GM13976 (cell line): ENCODE measurements around the gene DNER.
"Not testable (repeated sequence)": the region's sequence is repeated elsewhere in the genome, so short reads cannot be mapped to it uniquely, and the experiment has no call there.

Source experiments
- DNase-seq: peaks from one replicate; pipeline ENCODE4 v3.0.0; 2012; ENCODE audit warnings: low spot score
- in situ Hi-C: fragments of 300-500 bp; cut with MboI; formaldehyde crosslinking; loops from one replicate; pipeline ENCODE4 v1.12.0; 2022; ENCODE audit warnings: low sequenced_read_pairs, mixed read lengths, inconsistent platforms; ENCODE audit not compliant: unreplicated experiment
- TF ChIP-seq, protein P1 (sequence below): IDR thresholded peaks from 2 replicates; pipeline ENCODE4 v1.5.1; 2012; ENCODE audit warnings: borderline replicate concordance, mild to moderate bottlenecking; ENCODE audit not compliant: insufficient read depth; ENCODE audit errors: extremely low read depth, missing control alignments, control extremely low read depth

DNER gene, protein sequence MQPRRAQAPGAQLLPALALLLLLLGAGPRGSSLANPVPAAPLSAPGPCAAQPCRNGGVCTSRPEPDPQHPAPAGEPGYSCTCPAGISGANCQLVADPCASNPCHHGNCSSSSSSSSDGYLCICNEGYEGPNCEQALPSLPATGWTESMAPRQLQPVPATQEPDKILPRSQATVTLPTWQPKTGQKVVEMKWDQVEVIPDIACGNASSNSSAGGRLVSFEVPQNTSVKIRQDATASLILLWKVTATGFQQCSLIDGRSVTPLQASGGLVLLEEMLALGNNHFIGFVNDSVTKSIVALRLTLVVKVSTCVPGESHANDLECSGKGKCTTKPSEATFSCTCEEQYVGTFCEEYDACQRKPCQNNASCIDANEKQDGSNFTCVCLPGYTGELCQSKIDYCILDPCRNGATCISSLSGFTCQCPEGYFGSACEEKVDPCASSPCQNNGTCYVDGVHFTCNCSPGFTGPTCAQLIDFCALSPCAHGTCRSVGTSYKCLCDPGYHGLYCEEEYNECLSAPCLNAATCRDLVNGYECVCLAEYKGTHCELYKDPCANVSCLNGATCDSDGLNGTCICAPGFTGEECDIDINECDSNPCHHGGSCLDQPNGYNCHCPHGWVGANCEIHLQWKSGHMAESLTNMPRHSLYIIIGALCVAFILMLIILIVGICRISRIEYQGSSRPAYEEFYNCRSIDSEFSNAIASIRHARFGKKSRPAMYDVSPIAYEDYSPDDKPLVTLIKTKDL

GRCh38 chr2:229714080-229714735 is at the start of gene DNER:
Gene DNER, minus strand, starts transcription at chr2:229714555. Its CDS starts 132 bp downstream, at chr2:229714423.
- in situ Hi-C loops, result no loop called here
- TF ChIP-seq, protein P1, sequence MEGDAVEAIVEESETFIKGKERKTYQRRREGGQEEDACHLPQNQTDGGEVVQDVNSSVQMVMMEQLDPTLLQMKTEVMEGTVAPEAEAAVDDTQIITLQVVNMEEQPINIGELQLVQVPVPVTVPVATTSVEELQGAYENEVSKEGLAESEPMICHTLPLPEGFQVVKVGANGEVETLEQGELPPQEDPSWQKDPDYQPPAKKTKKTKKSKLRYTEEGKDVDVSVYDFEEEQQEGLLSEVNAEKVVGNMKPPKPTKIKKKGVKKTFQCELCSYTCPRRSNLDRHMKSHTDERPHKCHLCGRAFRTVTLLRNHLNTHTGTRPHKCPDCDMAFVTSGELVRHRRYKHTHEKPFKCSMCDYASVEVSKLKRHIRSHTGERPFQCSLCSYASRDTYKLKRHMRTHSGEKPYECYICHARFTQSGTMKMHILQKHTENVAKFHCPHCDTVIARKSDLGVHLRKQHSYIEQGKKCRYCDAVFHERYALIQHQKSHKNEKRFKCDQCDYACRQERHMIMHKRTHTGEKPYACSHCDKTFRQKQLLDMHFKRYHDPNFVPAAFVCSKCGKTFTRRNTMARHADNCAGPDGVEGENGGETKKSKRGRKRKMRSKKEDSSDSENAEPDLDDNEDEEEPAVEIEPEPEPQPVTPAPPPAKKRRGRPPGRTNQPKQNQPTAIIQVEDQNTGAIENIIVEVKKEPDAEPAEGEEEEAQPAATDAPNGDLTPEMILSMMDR, result no peak
- DNase-seq, result peak; percentile 85

- no peak for DNase-seq
- TF ChIP-seq, protein P1, result no peak
- in situ Hi-C loops, result no loop called here
Observed at GRCh38 chr2:229761663-229762062, 47.3 kb upstream of the DNER start.

DNA sequence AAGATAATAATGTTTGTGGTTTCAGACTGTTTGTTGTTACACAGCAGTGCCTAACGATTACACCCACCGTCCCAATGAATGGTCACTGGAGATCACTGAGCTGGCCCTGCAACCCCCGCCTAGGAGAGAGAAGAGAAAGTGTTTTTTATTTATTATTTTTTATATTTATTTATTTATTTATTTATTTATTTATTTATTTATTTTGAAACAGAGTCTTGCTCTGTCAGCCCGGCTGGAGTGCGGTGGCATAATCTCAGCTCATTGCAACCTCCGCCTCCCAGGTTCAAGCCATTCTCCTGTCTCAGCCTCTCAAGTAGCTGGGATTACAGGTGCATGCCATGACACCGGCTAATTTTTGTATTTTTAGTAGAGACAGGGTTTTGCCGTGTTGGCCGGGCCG is 43.1 kb upstream of the DNER start:
- in situ Hi-C loops, DNase-seq: not testable (repeated sequence)

DNA sequence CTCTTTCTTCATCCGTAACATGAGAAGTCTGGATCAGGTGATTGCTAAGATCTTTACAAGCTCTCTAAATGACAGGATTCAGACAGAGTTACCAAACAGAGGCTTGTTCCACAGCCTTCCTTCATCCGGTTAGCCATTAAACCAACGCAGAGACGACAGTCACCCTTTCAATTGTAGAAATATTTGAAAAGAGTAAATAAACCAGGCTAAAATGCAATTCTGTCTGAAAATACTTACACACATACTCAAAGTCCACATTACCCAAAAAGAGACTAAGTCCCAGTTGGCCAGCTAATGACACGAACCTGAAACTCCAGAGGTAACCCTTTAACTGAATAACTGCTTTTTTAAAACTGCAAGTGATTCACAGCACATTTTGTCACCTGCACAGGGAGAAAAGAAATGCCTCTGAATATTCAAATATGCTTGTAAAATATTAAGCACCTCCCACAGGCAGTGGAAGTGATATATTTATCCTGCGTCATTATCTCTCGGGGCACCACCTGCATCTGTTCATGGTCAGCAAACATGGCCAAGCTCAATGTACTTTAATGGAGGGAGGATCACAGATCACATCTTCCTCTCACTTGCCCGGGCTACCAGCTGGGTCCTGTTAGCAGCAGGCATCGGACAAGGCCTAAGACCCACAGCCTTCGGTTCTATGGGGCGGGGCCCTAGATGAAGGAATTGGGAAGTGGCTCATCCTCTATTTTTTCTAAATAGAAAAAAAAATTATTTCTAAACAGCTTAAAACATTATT is 38.8 kb upstream of the DNER start:
- in situ Hi-C loops, result no loop called here
- DNase-seq, result no peak
- TF ChIP-seq, protein P1, result no peak

DNA sequence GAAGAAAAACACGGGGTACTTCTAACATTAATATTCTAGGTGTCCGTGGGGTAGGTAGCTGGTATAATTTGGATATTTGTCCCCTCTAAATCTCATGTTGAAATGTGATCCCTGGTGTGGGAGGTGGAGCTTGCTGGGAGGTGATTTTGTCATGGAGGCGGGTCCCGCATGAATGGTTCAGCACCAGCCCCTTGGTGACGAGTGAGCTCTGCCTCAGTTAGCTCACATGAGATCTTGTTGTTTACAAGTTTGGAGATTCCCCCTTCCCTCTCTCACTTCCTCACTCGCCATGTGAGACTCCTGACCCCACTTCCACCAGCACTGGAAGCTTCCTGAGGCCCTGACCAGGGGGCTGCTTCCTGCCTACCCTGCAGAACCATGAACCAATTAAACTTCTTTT is 35.4 kb upstream of the DNER start:
- in situ Hi-C loops, result no loop called here
- DNase-seq, result no peak
- TF ChIP-seq, protein P1, result no peak

DNA sequence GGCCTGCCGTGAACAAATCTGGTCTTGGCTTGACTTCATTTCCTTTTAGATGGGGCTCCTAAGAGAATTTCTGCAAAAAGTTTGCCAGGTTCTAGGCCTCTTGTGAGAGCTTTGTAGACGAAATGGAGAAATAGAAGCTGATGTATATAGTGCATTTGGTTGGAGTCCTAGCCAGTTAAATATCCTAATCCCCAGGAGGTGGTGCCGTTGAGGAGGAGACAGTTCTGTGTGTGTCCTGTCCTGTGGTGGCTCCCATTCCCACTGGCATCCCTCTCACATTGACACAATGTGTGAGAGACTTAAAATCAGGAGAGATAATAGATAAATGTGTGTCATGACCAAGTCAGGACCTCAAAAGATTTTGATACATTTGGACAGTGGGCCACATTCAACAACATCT is 34.6 kb upstream of the DNER start:
- DNase-seq, result no peak
- in situ Hi-C loops, result no loop called here
- TF ChIP-seq, protein P1, result no peak

DNA sequence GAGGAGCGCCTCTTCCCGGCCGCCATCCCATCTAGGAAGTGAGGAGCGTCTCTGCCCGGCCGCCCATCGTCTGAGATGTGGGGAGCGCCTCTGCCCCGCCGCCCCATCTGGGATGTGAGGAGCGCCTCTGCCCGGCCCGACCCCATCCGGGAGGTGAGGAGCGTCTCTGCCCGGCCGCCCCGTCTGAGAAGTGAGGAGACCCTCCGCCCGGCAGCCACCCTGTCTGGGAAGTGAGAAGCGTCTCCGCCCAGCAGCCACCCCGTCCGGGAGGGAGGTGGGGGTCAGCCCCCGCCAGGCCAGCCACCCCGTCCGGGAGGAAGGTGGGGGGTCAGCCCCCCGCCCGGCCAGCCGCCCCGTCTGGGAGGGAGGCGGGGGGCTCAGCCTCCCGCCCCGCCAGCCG is 28.3 kb upstream of the DNER start:
- in situ Hi-C loops, DNase-seq: not testable (repeated sequence)
